OCI-LY1 (cell line): ENCODE results near the gene CD109.

Source experiments
- H2AFZ ChIP-seq: fragments of 200-600 bp; sonication (generic), shearing (Covaris generic); 2 replicates; pipeline ENCODE4 v1.6.0; 2014; ENCODE audit warnings: antibody characterized with exemption, mild to moderate bottlenecking, low read length
- H3F3A ChIP-seq: fragments of 200-600 bp; sonication (generic), shearing (Covaris generic); 2 replicates; pipeline ENCODE4 v1.6.0; 2014; ENCODE audit warnings: mild to moderate bottlenecking, antibody characterized with exemption, low read length, moderate library complexity; ENCODE audit not compliant: insufficient read depth
- H3K27ac ChIP-seq: fragments of 200-600 bp; sonication (generic); 2 replicates; pipeline ENCODE4 v1.5.1; 2014; ENCODE audit warnings: low read length, mixed run types, mild to moderate bottlenecking, low read depth; ENCODE audit not compliant: poor library complexity, severe bottlenecking
- H3K27me3 ChIP-seq: fragments of 200-600 bp; sonication (generic); 2 replicates; pipeline ENCODE4 v1.6.0; 2014; ENCODE audit warnings: antibody characterized with exemption, mild to moderate bottlenecking, low read length, moderate library complexity; ENCODE audit not compliant: insufficient read depth
- H3K36me3 ChIP-seq: fragments of 200-600 bp; sonication (generic); 2 replicates; pipeline ENCODE4 v1.6.1; 2014; ENCODE audit warnings: mild to moderate bottlenecking, antibody characterized with exemption, low read length, moderate library complexity, mixed read lengths; ENCODE audit not compliant: insufficient read depth
- H3K4me1 ChIP-seq: fragments of 200-600 bp; sonication (generic); 2 replicates; pipeline ENCODE4 v1.5.1; 2014; ENCODE audit warnings: mild to moderate bottlenecking, low read length, moderate library complexity; ENCODE audit not compliant: insufficient read depth, severe bottlenecking
- H3K4me2 ChIP-seq: fragments of 200-600 bp; sonication (generic), shearing (Covaris generic); 2 replicates; pipeline ENCODE4 v1.6.1; 2014; ENCODE audit warnings: low read length
- H3K4me3 ChIP-seq: fragments of 200-600 bp; sonication (generic); 2 replicates; pipeline ENCODE4 v1.5.1; 2014; ENCODE audit warnings: low read length, low read depth, mild to moderate bottlenecking, mixed read lengths; ENCODE audit not compliant: poor library complexity, severe bottlenecking
- H3K79me2 ChIP-seq: fragments of 200-600 bp; shearing (Covaris generic); 2 replicates; pipeline ENCODE4 v1.6.1; 2016; ENCODE audit warnings: mixed run types, low read length, mixed read lengths; ENCODE audit not compliant: insufficient read depth
- H3K9ac ChIP-seq: fragments of 200-600 bp; sonication (generic), shearing (Covaris generic); 2 replicates; pipeline ENCODE4 v1.6.1; 2014; ENCODE audit warnings: mild to moderate bottlenecking, low read length, mixed read lengths
- H3K9me2 ChIP-seq: fragments of 200-600 bp; sonication (generic), shearing (Covaris generic); 2 replicates; pipeline ENCODE4 v1.6.1; 2014; ENCODE audit warnings: low read depth, mild to moderate bottlenecking, low read length, mixed read lengths
- H3K9me3 ChIP-seq: fragments of 200-600 bp; shearing (Covaris generic); 2 replicates; pipeline ENCODE4 v1.6.1; 2014; ENCODE audit warnings: low read length, mixed read lengths
- H4K20me1 ChIP-seq: fragments of 200-600 bp; sonication (generic), shearing (Covaris generic); 2 replicates; pipeline ENCODE4 v1.6.0; 2016; ENCODE audit warnings: mild to moderate bottlenecking, low read length; ENCODE audit not compliant: insufficient read depth
- CTCF ChIP-seq: fragments of 200-600 bp; sonication (generic), shearing (Covaris generic); IDR thresholded peaks from 2 replicates; pipeline ENCODE4 v1.5.1; 2017; ENCODE audit warnings: mild to moderate bottlenecking, antibody characterized with exemption, low read length, moderate library complexity, mixed read lengths
- EZH2 ChIP-seq: fragments of 200-600 bp; sonication (generic), shearing (Covaris generic); IDR thresholded peaks from 2 replicates; pipeline ENCODE4 v1.8.0; 2017; ENCODE audit warnings: borderline replicate concordance, mixed run types, mild to moderate bottlenecking, antibody characterized with exemption, low read length, moderate library complexity, mixed read lengths

Gene CD109

GRCh38 chr6:73790574-73790973, 94.6 kb downstream of the CD109 start:
- no peak overlapping the region for H3K27ac ChIP-seq
- H3K36me3 ChIP-seq, result no peaks in the 10 kb centered on the region
- H3K9me3 ChIP-seq, result no peaks in the 10 kb centered on the region
- no peaks in the 10 kb centered on the region for H3K79me2 ChIP-seq
- H3K4me1 ChIP-seq, result no peaks in the 10 kb centered on the region
- no peaks in the 10 kb centered on the region for H3K9me2 ChIP-seq
- H3K27me3 ChIP-seq, result no peaks in the 10 kb centered on the region
- TF ChIP-seq EZH2 (no peak), CTCF (no peak)
- no peaks in the 10 kb centered on the region for H4K20me1 ChIP-seq
- H3K4me3 ChIP-seq, result no peak overlapping the region
- H2AFZ ChIP-seq, result no peak overlapping the region
- no peaks in the 10 kb centered on the region for H3F3A ChIP-seq
- H3K4me2 ChIP-seq, result no peak overlapping the region
- H3K9ac ChIP-seq, result no peak overlapping the region

- TF ChIP-seq EZH2 (no peak), CTCF (no peak)
These were observed 95.3 kb downstream of the CD109 start for GRCh38 chr6:73791336-73791735.

GRCh38 chr6:73792738-73793137, 96.7 kb downstream of the CD109 start:
- H3K9ac ChIP-seq, result no peak overlapping the region
- no peaks in the 10 kb centered on the region for H3K27me3 ChIP-seq
- H3K9me3 ChIP-seq, result no peaks in the 10 kb centered on the region
- no peak overlapping the region for H3K4me3 ChIP-seq
- no peak overlapping the region for H3K4me2 ChIP-seq
- H3K36me3 ChIP-seq, result no peaks in the 10 kb centered on the region
- H3K9me2 ChIP-seq, result no peaks in the 10 kb centered on the region
- no peak overlapping the region for H3K27ac ChIP-seq
- no peaks in the 10 kb centered on the region for H3K79me2 ChIP-seq
- H3K4me1 ChIP-seq, result no peaks in the 10 kb centered on the region
- no peak overlapping the region for H2AFZ ChIP-seq
- no peak for TF ChIP-seq CTCF
- TF ChIP-seq EZH2, result no peak
- no peaks in the 10 kb centered on the region for H4K20me1 ChIP-seq
- no peaks in the 10 kb centered on the region for H3F3A ChIP-seq

More at GRCh38 chr6:73791336-73791735, 95.3 kb downstream of the CD109 start:
- Histone ChIP-seq H3K9ac (no peak overlapping the region), H2AFZ (no peak overlapping the region), H3K27ac (no peak overlapping the region), H3F3A (no peaks in the 10 kb centered on the region), H3K9me3 (no peaks in the 10 kb centered on the region), H3K36me3 (no peaks in the 10 kb centered on the region), H3K9me2 (no peaks in the 10 kb centered on the region), H3K4me1 (no peaks in the 10 kb centered on the region), H3K4me2 (no peak overlapping the region), H3K4me3 (no peak overlapping the region), H3K27me3 (no peaks in the 10 kb centered on the region), H4K20me1 (no peaks in the 10 kb centered on the region), H3K79me2 (no peaks in the 10 kb centered on the region)
